Endothelial cell (in vitro differentiated cells): ENCODE results near the gene RXRB. TPM values are rescaled to one million over a fixed set of nuclear protein-coding genes. Genes with fewer than 3 reads are reported as not detected.

Experiments
- DNase-seq: peaks from one replicate; pipeline ENCODE4 v3.0.0; 2021; ENCODE audit warnings: low spot score
- H3K27ac Mint-ChIP-seq: one replicate; pipeline ENCODE4 v1.8.0; 2021; ENCODE audit warnings: mixed read lengths, inconsistent platforms; ENCODE audit not compliant: unreplicated experiment
- H3K27me3 Mint-ChIP-seq: one replicate; pipeline ENCODE4 v1.8.0; 2021; ENCODE audit warnings: mild to moderate bottlenecking, moderate library complexity, mixed read lengths, inconsistent platforms; ENCODE audit not compliant: unreplicated experiment
- H3K36me3 Mint-ChIP-seq: one replicate; pipeline ENCODE4 v1.8.0; 2021; ENCODE audit warnings: mild to moderate bottlenecking, low read depth, mixed read lengths, inconsistent platforms; ENCODE audit not compliant: unreplicated experiment
- H3K4me1 Mint-ChIP-seq: one replicate; pipeline ENCODE4 v1.8.0; 2021; ENCODE audit warnings: mild to moderate bottlenecking, mixed read lengths, inconsistent platforms; ENCODE audit not compliant: unreplicated experiment
- H3K4me3 Mint-ChIP-seq: one replicate; pipeline ENCODE4 v1.8.0; 2021; ENCODE audit warnings: mild to moderate bottlenecking, mixed read lengths, inconsistent platforms; ENCODE audit not compliant: unreplicated experiment
- H3K9me3 Mint-ChIP-seq: one replicate; pipeline ENCODE4 v1.8.0; 2021; ENCODE audit warnings: mixed read lengths, inconsistent platforms; ENCODE audit not compliant: unreplicated experiment
- CTCF ChIP-seq: fragments of 200-600 bp; sonication (generic); IDR thresholded peaks from one replicate; pipeline ENCODE4 v1.5.0; 2021; ENCODE audit warnings: antibody characterized with exemption; ENCODE audit not compliant: unreplicated experiment
- total RNA-seq: library from RNA; stranded (reverse); fragmentation: NEBNext Ultra II Directional; extraction: Animal tissue kit (Norgen Biotek cat#: 25700); gene quantifications from one replicate; pipeline ENCODE4 v1.2.1, GENCODE V29; 2021; ENCODE audit not compliant: unreplicated experiment

RXRB gene
- total RNA-seq, 1 donor from 2014 or later: 35.8 TPM

GRCh38 chr6:33189625-33190448 lies 10.6 kb downstream of the RXRB start:
- no peak for DNase-seq
- no peak for TF ChIP-seq CTCF
- no peaks in the 10 kb centered on the region for H3K9me3 Mint-ChIP-seq
- peaks cover 14% of the 10 kb centered on the region for H3K4me1 Mint-ChIP-seq
- H3K4me3 Mint-ChIP-seq: peak overlapping the region; percentile 63
- peak overlapping the region; percentile 0 for H3K27ac Mint-ChIP-seq
- peaks cover 12% of the 10 kb centered on the region for H3K27me3 Mint-ChIP-seq
- peaks cover 39% of the 10 kb centered on the region for H3K36me3 Mint-ChIP-seq

GRCh38 chr6:33189164-33189563 lies 11.3 kb downstream of the RXRB start:
- H3K4me3 Mint-ChIP-seq: no peak overlapping the region
- H3K4me1 Mint-ChIP-seq: peaks cover 21% of the 10 kb centered on the region
- H3K27ac Mint-ChIP-seq: no peak overlapping the region

GRCh38 chr6:33187809-33188208 lies 12.7 kb downstream of the RXRB start:
- no peak for TF ChIP-seq CTCF
- Mint-ChIP-seq H3K9me3 (no peaks in the 10 kb centered on the region), H3K27ac (no peak overlapping the region), H3K36me3 (peaks cover 46% of the 10 kb centered on the region), H3K4me1 (peaks cover 35% of the 10 kb centered on the region), H3K27me3 (peaks cover 11% of the 10 kb centered on the region), H3K4me3 (peak overlapping the region; percentile 68)
- no peak for DNase-seq

More at GRCh38 chr6:33189164-33189563, 11.3 kb downstream of the RXRB start:
- TF ChIP-seq CTCF: no peak
- no peak for DNase-seq
- peaks cover 10% of the 10 kb centered on the region for H3K27me3 Mint-ChIP-seq
- H3K9me3 Mint-ChIP-seq: no peaks in the 10 kb centered on the region
- peaks cover 41% of the 10 kb centered on the region for H3K36me3 Mint-ChIP-seq

GRCh38 chr6:33185654-33186187 lies 14.7 kb downstream of the RXRB start:
- Mint-ChIP-seq H3K27ac (no peak overlapping the region), H3K4me3 (no peak overlapping the region), H3K36me3 (peaks cover 49% of the 10 kb centered on the region), H3K27me3 (peaks cover 13% of the 10 kb centered on the region), H3K9me3 (no peaks in the 10 kb centered on the region), H3K4me1 (peaks cover 33% of the 10 kb centered on the region)
- no peak for TF ChIP-seq CTCF
- no peak for DNase-seq

GRCh38 chr6:33185190-33185589 lies 15.3 kb downstream of the RXRB start:
- Mint-ChIP-seq H3K9me3 (no peaks in the 10 kb centered on the region), H3K36me3 (peaks cover 52% of the 10 kb centered on the region), H3K4me3 (no peak overlapping the region), H3K4me1 (peaks cover 32% of the 10 kb centered on the region), H3K27ac (peak overlapping the region; percentile 99), H3K27me3 (peaks cover 15% of the 10 kb centered on the region)
- TF ChIP-seq CTCF: no peak
- no peak for DNase-seq
